OCI-LY3 (cell line): ENCODE results near the gene PAXIP1.

ENCODE experiments used
- EZH2phosphoT487 ChIP-seq: fragments of 200-600 bp; shearing (Covaris generic); IDR thresholded peaks from 2 replicates; pipeline ENCODE4 v1.6.1; 2018; ENCODE audit warnings: antibody characterized with exemption, mixed run types, low read depth
- TF ChIP-seq, protein P1 (sequence below): fragments of 200-600, 300-600 bp; sonication (generic); IDR thresholded peaks from 2 replicates; pipeline ENCODE4 v1.5.1; 2014; ENCODE audit warnings: antibody characterized with exemption, low read length, low read depth

GRCh38 chr7:154943906-154944305 lies 59.0 kb downstream of the PAXIP1 start:
- TF ChIP-seq, protein P1, sequence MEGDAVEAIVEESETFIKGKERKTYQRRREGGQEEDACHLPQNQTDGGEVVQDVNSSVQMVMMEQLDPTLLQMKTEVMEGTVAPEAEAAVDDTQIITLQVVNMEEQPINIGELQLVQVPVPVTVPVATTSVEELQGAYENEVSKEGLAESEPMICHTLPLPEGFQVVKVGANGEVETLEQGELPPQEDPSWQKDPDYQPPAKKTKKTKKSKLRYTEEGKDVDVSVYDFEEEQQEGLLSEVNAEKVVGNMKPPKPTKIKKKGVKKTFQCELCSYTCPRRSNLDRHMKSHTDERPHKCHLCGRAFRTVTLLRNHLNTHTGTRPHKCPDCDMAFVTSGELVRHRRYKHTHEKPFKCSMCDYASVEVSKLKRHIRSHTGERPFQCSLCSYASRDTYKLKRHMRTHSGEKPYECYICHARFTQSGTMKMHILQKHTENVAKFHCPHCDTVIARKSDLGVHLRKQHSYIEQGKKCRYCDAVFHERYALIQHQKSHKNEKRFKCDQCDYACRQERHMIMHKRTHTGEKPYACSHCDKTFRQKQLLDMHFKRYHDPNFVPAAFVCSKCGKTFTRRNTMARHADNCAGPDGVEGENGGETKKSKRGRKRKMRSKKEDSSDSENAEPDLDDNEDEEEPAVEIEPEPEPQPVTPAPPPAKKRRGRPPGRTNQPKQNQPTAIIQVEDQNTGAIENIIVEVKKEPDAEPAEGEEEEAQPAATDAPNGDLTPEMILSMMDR = no peak
- TF ChIP-seq EZH2phosphoT487 = no peak
